Right ventricle myocardium inferior (tissue), 1 donor: Measurements from ENCODE around the gene TMEM108. TPM values are rescaled to one million over a fixed set of nuclear protein-coding genes. Genes with fewer than 3 reads are reported as not detected.

Experiments
- ATAC-seq: fragments of 200-7000 bp; cut with Tn5 transposase; one replicate; pipeline ENCODE4 v1.9.1; 2020; ENCODE audit warnings: mild to moderate bottlenecking, moderate library complexity
- DNase-seq: peaks from one replicate; pipeline ENCODE4 v3.0.0; 2021; ENCODE audit errors: missing footprints
- intact Hi-C: fragments of 100-400 bp; cut with DNase I; formaldehyde crosslinking; loops from one replicate; pipeline ENCODE4 v1.11.0; 2022
- total RNA-seq: library from RNA; stranded (reverse); fragmentation: NEBNext Ultra II Directional; extraction: Animal tissue kit (Norgen Biotek cat#: 25700); gene quantifications from one replicate; pipeline ENCODE4 v1.2.1, GENCODE V29; 2021
- donor health status: DM: no; HTN: yes; CAD: no; lungs with severe emphysema.

The TMEM108 gene
- total RNA-seq, 1 donor from 2014 or later: 2.2 TPM

DNA sequence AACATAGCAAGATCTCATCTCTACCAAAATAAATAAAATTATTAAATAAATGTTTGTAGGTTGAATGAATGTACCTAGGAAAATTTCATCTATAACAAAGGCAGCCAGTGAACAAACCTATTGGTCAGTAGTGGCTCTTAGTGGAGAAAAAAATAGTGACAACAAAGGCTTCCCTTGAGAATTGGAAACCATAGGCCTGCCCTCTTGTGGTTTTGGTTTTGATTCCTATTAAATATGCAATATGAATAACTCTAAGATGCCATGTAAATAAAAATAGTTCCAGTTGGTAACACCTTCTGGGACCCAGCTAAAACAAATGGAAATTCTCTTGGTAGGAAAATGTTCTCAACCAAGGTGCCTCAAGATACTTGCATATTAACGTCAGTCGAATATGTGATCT lies 216.0 kb downstream of the TMEM108 start:
- intact Hi-C loops: no loop called here
- ATAC-seq (no peak), DNase-seq (no peak)

- ATAC-seq: no peak
- no peak for DNase-seq
- intact Hi-C loops: no loop called here
Measured at GRCh38 chr3:133254716-133255115, 216.5 kb downstream of the TMEM108 start.

DNA sequence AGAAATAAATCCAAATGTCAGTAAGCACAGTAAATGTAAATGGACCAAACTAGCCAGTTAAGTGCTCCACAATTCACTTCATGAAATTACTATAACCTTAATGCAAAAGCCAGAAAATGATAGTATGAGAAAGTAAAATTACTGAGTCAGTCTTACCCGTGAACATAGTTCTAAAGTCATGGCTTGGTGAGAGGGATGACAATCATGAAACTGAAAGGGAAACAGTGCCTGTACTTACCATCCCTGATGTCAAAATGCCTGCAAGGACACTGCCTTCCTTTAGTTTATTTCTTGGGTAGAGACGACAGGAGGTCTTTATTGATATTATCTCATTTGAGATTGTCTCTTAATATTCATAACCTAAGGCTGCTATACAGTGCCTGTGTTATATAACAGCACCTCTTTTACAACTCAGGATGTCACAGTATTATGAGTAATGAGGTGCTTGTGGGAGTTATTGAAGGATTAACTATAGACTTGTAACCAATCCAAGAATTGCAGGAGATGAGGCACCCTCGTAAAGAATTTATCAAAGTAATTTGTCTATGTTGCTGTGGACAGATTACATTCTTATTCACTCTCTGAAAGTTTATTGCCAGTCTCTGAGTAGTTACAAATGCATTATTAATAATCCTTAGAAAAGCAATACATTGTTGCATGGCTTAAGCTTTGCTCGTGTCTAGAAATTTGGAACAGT lies 218.7 kb downstream of the TMEM108 start:
- ATAC-seq: no peak
- DNase-seq: no peak
- intact Hi-C loops: no loop called here

- DNase-seq (no peak), ATAC-seq (no peak)
- intact Hi-C loops: no loop called here
Measured at GRCh38 chr3:133258358-133258757, 220.2 kb downstream of the TMEM108 start.

DNA sequence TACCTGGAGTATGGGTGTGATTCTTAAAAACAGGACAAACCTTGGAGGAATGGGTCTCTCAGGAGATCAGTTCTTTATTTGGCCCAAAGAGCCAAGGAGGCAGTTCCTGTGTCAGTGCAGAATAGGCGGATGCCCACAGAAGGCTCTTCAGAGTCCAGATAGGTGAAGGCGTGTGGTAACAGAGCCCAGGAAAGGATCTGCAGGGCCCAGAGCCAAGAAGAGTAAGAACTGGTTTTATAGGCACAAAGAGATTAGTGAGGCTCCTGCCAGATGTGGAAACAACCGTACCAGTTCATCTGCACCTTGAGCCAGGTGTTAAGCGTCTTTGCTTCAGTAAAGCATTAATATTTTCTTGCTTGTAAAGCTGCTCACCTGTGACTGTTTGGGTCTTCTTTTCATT lies 221.6 kb downstream of the TMEM108 start:
- no peak for ATAC-seq
- intact Hi-C loops: loop anchor here (10.0 kb wide), 1 partner anchor 45 kb away; no protein-coding TSS in a partner anchor
- no peak for DNase-seq

DNA sequence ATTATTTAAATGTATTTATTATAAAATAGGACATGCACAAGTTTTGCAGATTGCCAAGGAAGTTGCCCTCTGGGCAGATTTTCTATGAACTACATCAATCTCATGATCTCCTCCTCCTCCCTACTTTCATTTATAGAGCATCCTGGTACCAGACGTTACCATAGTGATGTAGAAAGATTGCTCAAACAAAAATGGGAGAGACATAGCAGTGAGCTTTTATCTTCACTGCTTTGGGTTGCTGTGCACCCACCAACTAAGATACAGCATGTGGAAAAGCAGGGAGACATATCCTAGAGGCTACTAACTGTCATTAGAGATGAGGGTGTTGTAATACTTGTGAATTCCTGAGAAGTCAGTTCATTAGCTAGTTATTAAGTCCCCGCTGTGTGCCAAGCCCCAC lies 224.1 kb downstream of the TMEM108 start:
- no peak for DNase-seq
- intact Hi-C loops: loop anchor here (10.0 kb wide), 1 partner anchor 48 kb away; no protein-coding TSS in a partner anchor
- ATAC-seq: no peak

GRCh38 chr3:133264920-133265319 lies 226.7 kb downstream of the TMEM108 start:
- intact Hi-C loops: loop anchor here (10.0 kb wide), 1 partner anchor 50 kb away; no protein-coding TSS in a partner anchor
- DNase-seq (no peak), ATAC-seq (no peak)

- intact Hi-C loops: loop anchor here (10.0 kb wide), 1 partner anchor 54 kb away; no protein-coding TSS in a partner anchor
- ATAC-seq: no peak
- no peak for DNase-seq
Measured at GRCh38 chr3:133268726-133269134, 230.5 kb downstream of the TMEM108 start.

DNA sequence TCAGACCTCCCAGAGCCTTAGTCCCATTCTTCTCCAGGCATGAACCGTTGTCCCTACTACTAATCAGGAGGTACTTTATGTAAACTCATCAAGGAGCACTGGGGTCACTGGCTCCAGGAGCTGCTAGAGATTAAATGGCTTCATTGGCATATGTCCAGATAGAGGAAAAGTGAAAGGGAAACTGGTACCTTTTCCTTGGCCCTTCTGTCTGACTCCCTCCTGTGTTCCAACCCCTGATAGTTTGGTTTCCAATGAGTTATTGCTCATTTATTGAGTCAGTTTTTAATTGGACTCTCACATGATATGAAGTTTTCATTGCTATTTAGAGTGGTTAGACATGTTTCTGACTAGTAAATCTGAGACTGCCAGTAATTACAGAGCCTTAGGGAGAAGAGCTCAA lies 231.2 kb downstream of the TMEM108 start:
- no peak for ATAC-seq

DNA sequence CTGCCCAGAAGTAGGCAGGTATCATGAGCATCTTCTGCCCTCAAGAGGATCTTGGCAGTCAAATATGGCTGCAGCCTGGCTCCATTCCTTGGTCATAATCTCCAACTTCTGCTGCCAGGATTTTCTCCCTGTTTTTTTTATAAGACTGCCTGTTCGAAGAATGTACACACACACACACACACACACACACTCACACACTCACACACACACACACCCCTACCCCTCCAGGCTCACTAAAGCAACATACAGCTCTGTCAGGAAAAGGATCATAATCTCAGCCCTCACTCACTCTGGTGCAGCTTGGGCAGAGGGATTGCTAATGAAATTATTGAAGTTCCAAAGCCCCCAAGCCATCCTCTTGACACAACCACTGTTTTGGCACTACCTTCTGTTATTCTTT lies 232.4 kb downstream of the TMEM108 start:
- ATAC-seq (no peak), DNase-seq (no peak)
- intact Hi-C loops: no loop called here

More for the DNA sequence above, 231.2 kb downstream of the TMEM108 start:
- intact Hi-C loops: loop anchor here (10.0 kb wide), 1 partner anchor 55 kb away; no protein-coding TSS in a partner anchor
- no peak for DNase-seq

- intact Hi-C loops: no loop called here
- DNase-seq (no peak), ATAC-seq (no peak)
Measured at GRCh38 chr3:133271042-133271441, 232.9 kb downstream of the TMEM108 start.

DNA sequence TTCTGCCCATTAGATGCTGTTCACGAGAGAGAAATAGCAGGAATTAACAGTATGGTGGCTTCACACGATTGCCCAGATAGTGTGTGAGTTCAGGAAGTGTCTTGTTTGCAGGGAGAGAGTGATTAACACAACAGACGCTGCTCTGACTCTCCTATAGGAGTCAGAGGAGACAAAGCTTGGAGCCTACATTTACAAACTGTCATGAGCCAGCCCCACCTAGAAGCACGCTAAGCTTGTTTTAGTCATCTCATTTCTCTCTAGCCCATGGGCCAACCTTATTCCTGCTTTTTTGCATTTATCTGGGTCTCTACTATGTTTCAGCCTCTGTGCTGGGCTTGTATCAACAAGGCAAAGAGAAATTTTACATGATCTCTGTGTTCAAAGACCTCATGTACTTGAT lies 233.3 kb downstream of the TMEM108 start:
- intact Hi-C loops: no loop called here
- DNase-seq (no peak), ATAC-seq (no peak)

DNA sequence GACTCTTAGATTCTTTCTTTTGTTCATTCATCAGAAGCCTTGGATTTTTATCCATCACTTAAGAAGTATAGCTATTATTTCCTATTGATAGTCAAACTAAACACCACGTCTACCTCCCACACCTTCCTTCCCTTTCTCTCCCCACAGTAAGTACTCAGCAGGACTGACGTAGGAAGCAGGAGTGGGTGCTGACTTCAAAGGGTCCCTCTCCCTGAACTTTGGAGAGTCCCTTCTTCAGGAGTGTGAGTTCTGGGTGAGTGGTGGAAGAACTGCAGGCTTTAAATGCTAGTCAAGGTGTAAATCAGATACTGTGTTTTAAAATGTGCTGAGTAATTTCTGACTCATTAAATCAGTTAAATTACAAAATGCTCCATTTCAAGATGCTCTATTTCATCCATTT lies 235.2 kb downstream of the TMEM108 start:
- DNase-seq (no peak), ATAC-seq (no peak)
- intact Hi-C loops: no loop called here

GRCh38 chr3:133274477-133274876 lies 236.3 kb downstream of the TMEM108 start:
- ATAC-seq (no peak), DNase-seq (no peak)
- intact Hi-C loops: no loop called here

GRCh38 chr3:133276594-133276993 lies 238.4 kb downstream of the TMEM108 start:
- ATAC-seq (no peak), DNase-seq (no peak)
- intact Hi-C loops: no loop called here

DNA sequence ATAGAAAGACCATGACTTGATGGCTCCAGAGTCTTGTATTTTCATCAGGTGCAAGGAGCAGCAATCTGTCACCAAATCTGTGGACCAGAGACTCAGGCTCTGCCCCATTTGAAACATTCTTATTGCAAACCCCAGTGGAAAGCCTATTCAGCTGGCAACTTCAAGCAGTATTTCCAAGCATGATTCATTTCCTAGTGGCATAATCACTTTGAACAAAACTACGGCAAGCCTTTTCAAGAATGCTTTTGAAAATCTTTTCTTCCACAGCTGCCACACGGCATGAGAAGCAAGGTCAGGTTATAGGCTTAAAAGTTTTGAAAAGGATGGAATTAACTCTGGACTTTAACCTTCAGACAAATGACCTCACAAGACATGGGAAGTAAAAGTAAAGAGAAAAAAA lies 239.6 kb downstream of the TMEM108 start:
- no peak for ATAC-seq
- intact Hi-C loops: no loop called here

GRCh38 chr3:133278260-133279043 lies 240.3 kb downstream of the TMEM108 start:
- ATAC-seq: no peak
- DNase-seq: no peak
- intact Hi-C loops: no loop called here

More for the DNA sequence above, 239.6 kb downstream of the TMEM108 start:
- DNase-seq: no peak

- intact Hi-C loops: no loop called here
- ATAC-seq (no peak), DNase-seq (no peak)
Measured at GRCh38 chr3:133280586-133280985, 242.4 kb downstream of the TMEM108 start.

DNA sequence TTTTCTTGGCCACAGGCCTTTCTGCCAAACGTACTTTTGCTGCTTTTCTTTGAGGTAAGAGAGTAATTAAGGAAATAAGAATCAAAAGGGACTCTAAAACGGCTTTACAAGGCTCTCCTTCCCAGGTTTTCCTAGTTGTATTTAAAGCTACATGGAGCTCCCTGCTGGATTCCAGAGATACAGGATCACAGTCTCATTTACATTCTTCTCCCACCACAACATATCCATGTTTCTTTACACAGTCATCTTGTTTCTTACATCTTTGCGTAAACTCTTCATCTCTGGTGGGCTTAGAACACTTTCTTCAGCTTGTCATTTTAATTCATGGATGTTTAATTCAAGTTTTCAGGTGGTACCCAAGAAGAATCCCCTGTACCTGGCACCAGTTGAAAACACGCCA lies 244.0 kb downstream of the TMEM108 start:
- no peak for ATAC-seq
- DNase-seq: no peak
- intact Hi-C loops: no loop called here
